Measurements from ENCODE around the gene PTPRD. TPM values are rescaled to one million over a fixed set of nuclear protein-coding genes. Genes with fewer than 3 reads are reported as not detected.
A peak's percentile ranks its signal among the peaks of the same experiment; 100 is the strongest.
"Not testable (repeated sequence)": the region's sequence is repeated elsewhere in the genome, so short reads cannot be mapped to it uniquely, and the experiment has no call there.

The PTPRD gene
- polyA plus RNA-seq, 3 donors = 114 to 130 (median 117) TPM

DNA sequence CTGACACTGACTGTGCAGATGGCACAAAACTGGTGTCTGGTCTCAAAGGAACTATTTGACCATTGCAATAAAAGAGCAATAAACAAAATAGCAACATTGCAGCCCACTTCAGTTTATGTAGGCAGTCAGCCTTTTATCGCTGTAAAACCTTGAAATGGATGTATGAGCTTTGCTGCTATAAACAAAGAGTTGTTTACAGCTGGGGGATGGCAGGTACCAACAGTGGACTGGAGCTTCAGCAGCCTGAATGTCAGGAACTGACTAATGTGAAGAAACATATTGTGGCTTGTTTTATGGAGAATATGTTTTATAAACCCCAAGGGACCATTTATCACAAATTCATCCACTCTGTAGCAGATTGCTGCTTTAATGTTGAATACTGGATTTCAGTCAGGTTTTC, 78.0 kb downstream of the PTPRD start:
- DNase-seq (ENCODE audit: extremely low read depth in 1 of 11, low read depth in 9 of 11, low spot score in 4 of 11) = no peak

DNA sequence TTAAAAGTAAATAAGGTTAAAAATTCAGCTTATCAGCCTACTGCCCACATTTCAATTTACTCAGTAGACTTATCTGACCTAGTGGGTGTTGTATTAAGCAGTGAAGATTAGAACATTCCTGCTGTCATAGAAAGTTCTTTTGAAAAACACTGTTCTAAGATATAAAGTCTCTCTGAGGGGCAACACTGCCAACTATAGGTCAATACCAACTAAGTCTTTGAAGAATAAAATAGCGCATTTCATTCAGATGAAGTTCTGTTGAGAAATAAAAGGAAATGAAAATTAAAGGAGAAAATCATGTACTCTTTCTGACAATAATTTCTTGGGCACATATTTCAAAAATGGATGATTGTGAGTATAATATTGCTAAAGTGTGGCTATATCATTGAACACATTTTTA, 86.8 kb downstream of the PTPRD start:
- no peak for DNase-seq (ENCODE audit: extremely low read depth in 1 of 11, low read depth in 9 of 11, low spot score in 4 of 11)

DNA sequence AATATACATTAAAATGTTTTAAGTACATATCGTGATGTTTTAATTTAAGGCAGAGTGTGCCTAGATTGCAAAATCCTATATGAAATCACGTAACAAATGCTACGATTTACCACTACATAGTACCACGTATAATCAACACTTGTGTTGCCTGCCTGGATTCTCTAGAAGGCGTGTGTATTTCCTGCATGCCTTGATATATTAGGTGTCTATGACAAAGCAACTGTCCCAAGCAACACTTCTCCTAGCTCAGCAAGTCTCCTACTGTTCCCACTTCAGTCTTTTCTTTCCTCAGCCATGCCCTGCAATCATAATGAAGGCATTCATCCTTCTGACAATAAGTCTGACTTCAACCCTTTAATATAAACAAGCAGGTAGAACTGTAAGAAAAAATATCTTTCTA, 89.6 kb downstream of the PTPRD start:
- no peak for DNase-seq (ENCODE audit: extremely low read depth in 1 of 11, low read depth in 9 of 11, low spot score in 4 of 11)

DNA sequence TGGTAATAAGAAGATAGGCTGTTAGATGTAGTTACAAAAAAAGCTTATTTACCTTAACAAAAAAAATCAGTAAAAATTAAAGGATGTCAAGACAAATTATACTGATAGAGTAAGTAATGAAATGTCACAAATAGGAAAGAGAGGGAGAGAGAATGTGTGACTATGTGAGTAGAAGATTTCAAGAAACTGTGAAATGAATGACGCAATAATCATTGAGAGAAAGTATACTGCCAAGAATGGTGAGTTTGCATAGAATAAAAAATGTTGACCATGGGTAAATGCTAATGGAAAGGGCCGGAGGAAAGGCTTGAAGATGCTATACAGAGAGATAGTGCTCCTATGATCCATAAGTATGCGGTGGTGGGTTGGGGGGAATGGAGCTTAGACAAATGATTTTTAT, 100.7 kb downstream of the PTPRD start:
- DNase-seq (ENCODE audit: extremely low read depth in 1 of 11, low read depth in 9 of 11, low spot score in 4 of 11) = no peak

DNA sequence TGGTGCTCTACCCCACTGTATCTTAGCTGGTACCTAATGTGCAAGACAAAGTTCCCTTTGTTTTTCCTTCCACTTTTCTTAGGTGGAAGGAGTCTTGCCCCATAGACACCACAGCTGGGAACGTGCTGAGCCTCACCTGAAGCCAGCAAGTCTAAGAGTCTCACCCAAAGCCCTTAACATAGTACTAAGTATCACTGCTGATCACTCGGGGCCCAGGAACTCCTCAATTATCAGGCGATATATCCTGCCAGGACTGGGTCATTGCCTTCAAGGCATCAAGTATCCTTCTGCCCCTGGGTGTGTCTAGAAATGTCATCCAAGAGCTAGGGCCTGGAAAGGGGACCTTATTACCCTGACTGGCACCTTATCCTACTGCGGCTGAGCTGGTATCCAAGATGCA, 123.9 kb downstream of the PTPRD start:
- no peak for DNase-seq (ENCODE audit: extremely low read depth in 1 of 11, low read depth in 9 of 11, low spot score in 4 of 11)

DNA sequence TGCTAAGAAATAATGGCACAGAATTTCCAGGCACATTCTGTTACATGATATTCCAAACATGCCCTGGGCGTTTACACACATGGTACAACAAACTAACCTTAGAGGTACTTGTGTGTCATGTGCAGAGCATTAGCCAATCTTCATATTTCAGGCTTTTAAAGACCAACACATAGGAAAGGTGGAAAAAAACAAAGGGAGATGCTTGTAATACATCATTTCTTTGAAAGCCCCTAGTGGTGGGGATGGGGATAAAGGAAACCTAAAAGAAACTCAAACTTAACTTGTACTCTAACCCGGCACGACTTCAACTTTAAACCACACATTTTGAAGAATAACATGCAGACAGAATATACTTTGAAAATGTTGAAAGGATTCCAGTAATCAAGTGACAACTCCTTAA, 133.6 kb downstream of the PTPRD start:
- DNase-seq (ENCODE audit: extremely low read depth in 1 of 11, low read depth in 9 of 11, low spot score in 4 of 11) = no peak

DNA sequence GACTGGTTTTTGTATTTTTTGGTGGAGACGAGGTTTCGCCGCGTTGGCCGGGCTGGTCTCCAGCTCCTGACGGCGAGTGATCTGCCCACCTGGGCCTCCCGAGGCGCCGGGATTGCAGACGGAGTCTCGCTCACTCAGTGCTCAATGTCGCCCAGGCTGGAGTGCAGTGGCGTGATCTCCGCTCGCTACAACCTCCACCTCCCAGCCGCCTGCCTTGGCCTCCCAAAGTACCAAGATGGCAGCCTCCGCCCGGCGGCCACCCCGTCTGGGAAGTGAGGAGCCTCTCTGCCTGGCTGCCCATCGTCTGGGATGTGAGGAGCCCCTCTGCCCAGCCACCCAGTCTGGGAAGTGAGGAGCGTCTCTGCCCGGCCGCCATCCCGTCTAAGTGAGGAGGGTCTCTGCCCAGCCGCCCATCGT, 163.6 kb downstream of the PTPRD start:
- DNase-seq (ENCODE audit: extremely low read depth in 1 of 11, low read depth in 9 of 11, low spot score in 4 of 11) = not testable (repeated sequence)

DNA sequence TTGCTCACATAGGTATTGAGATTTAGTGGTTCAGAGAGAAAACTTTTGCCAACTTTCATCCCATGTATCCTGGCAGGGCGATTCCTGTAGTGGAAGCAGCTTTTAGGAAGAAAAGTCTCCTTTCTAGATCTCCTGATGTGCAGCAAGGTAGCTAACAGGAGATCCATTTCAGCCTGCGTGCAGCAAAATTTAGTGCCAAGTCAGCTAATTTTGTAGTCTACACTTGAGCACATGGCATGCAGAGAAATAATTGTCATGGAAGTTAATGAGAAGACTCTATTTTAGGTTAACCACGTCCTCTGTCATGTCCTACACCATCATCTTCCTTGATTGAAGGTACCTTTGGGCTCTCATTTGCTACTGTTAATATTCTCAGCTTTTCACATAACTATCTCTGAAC, 165.8 kb downstream of the PTPRD start:
- no peak for DNase-seq (ENCODE audit: extremely low read depth in 1 of 11, low read depth in 9 of 11, low spot score in 4 of 11)

DNA sequence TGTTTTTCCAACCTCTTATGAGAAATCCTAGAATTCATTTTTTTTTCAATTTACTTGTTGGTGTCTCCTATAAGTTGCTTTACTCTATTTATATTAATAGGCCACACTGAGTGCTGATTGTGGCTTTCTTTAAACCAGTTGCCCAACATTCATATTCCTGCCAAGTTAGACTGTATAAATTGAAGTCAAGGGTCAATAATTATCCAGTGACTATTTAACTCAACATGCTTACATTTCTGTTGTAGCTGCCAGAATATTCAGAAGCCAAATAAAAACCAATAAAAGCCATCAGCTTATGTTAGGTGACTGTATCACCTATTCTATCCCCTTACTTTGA, 169.0 kb downstream of the PTPRD start:
- DNase-seq (ENCODE audit: extremely low read depth in 1 of 11, low read depth in 9 of 11, low spot score in 4 of 11) = no peak

DNA sequence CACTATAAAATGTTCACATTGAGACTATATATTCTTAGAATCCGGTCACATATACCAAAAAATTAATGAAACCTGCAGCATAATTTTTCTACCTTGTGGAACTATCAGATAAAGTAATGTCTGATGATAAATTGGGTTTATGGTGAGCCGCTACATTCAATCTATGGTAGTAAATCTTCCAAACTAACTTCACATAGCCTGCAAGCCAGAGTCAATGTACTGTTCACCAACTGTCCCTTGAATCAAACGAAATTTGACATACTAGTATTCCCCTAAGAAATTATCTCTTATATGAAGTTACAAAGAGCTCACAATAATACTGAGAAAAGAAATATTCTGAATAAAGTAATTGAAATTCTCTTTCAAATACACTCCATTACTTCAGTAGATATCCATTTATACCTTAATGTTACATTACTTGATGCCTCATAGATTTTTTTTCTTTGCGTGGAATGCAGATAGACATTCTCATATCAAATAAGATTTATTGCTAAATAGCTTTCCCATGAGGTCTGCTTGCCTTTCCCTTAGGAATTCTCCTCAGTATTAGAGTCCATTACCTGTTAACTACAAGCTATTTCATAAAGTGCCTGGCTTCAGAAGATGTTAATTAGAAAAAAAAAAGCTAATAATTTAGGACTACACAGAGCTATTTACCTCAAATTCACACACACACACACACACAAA, 169.5 kb downstream of the PTPRD start:
- no peak for DNase-seq (ENCODE audit: extremely low read depth in 1 of 11, low read depth in 9 of 11, low spot score in 4 of 11)

DNA sequence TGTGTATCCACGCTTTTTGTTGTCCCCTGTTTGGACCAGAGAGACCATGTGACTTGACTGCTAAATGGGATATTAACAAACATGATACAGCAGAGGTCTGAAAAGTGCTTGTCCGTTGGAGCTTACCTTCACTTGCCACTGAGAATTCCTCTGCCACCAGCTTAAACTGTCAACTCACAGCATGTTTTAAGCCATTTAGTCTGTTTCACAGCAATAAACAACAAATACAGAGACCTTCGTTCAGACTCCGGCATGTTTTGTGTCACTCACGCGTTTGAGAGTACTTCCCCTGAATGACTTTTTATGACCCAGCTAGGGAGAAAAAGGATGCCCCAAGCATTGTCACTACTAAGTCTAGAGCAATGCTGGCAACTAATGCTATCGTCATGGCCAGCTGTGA, 173.8 kb downstream of the PTPRD start:
- DNase-seq (ENCODE audit: extremely low read depth in 1 of 11, low read depth in 9 of 11, low spot score in 4 of 11) = no peak

DNA sequence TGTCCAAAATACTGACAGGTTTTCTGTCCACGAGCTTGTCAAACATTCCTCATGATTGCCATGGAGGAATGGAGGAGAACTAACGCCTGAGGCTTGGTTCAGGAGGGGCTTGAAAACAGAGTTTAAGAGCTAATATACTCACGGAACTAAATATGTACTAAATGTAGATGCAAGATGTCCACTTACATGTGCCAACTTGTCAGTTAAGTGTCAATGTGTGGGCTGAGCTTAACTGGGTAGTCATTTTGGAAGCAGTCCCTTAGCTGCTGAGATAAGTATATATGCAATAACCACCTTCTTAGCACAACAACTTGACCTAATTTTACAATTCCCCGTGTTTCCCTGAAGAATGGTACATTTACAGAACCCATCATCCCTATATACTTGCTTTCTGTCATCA, 176.0 kb downstream of the PTPRD start:
- no peak for DNase-seq (ENCODE audit: extremely low read depth in 1 of 11, low read depth in 9 of 11, low spot score in 4 of 11)

DNA sequence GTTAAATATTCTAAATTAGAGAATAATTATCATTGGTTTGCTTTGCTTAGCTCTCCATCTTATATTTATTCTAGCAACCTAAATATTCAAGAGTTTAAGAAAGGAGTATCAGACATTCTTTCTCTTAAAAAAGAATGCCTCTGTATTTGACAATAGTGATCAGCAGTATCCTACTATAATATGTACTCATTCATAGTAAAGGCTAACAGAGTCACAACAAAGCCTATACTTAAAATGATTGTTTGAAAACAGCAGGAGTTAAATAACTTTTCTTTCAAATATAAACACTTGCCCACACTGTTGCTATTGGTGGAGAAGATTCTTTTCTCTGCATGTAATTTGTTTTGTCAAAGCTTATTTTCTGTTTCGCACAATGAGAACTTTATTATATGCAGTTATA, 178.4 kb downstream of the PTPRD start:
- no peak for DNase-seq (ENCODE audit: extremely low read depth in 1 of 11, low read depth in 9 of 11, low spot score in 4 of 11)

DNA sequence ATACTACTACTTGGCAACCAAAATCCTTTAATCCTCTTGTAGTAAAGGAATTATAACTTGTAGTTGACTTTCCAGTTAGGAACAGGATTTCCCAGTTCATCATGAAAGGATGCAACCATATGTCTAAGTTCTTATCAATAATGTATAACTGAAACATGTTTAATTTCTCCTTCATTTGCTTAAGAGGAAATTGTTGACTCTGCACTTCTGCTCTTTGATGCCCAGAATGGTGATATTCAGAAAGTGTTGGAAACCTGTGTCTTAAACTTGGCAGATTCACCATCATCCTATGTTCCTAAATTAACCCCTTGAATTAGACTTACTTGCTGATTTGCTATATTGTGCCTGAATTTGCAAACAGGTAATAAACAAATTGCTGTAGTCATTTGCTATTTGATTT, 201.5 kb downstream of the PTPRD start:
- no peak for DNase-seq (ENCODE audit: extremely low read depth in 1 of 11, low read depth in 9 of 11, low spot score in 4 of 11)

DNA sequence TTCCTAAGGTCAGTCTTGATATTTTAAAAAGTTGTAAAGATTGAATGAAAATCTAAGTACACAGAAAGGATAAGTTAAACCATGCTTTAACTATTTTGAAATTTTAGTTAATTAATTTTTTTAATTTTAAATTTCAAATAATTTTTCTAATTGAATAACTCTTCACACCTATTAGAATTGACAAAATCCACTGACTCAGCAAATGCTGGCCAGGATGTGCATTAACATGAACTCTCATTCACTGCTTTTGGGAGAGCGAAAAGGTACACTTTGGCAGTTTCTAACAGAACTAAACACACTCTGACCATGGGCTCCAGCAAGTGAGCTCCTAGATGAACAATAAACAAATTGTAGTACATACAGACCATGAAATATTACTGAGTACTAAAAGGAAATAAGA, 209.5 kb downstream of the PTPRD start:
- DNase-seq (ENCODE audit: extremely low read depth in 1 of 11, low read depth in 9 of 11, low spot score in 4 of 11) = no peak

DNA sequence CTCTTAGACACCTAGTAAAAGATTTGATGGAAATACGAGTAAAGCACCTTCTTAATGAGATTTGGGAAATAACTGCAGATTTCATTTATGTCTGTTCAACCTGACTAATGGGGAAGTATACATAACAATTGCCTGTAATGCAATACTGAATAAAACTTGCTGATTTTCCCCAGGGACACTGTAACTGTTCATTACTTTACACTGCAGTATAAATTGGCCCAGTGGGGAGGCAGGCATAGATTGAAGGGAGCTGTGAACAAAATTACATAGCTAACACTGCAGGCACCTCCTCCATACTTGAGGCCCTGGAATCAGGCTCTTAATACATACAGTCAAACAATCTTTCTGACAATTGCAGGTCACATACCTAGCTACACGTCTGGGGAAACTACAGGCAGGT, 216.2 kb downstream of the PTPRD start:
- no peak for DNase-seq (ENCODE audit: extremely low read depth in 1 of 11, low read depth in 9 of 11, low spot score in 4 of 11)

DNA sequence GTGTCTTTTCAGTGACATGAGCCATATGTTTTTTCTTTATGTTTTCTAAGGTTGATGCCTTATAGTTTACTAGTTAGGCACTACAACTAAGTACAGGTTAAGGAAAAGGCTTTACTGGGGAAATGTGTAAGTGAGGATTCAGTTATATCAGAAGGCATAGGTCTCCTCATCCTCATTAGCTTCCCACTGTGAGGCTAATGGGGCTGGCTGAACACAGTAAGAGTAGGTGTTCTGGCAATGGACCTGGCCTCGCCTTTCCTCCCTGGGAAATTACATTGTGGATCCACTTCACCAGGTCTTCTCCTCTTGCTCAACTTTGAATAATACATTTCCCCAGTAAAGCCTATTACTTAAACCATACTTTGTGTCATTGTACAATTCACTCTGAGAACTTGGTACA, 225.5 kb downstream of the PTPRD start:
- DNase-seq (ENCODE audit: extremely low read depth in 1 of 11, low read depth in 9 of 11, low spot score in 4 of 11) = no peak

DNA sequence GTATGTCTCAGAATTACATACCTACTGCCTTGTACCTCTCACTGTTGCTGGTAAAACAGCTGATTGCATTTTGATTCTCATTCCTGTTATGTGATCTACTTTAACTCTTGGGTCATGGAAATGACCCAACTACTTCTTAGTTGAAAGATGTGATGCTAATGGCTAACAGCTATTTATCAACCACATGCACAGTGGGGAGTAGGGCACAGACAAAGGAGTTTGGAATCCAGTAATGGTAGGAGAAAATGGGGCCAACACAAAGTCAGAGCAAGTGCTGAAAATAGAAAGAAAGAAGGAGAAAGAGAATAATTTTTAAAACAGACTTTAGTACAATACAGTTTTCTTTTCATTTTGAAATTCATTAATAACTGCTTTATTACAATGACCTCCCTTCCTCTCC, 241.0 kb downstream of the PTPRD start:
- no peak for DNase-seq (ENCODE audit: extremely low read depth in 1 of 11, low read depth in 9 of 11, low spot score in 4 of 11)

DNA sequence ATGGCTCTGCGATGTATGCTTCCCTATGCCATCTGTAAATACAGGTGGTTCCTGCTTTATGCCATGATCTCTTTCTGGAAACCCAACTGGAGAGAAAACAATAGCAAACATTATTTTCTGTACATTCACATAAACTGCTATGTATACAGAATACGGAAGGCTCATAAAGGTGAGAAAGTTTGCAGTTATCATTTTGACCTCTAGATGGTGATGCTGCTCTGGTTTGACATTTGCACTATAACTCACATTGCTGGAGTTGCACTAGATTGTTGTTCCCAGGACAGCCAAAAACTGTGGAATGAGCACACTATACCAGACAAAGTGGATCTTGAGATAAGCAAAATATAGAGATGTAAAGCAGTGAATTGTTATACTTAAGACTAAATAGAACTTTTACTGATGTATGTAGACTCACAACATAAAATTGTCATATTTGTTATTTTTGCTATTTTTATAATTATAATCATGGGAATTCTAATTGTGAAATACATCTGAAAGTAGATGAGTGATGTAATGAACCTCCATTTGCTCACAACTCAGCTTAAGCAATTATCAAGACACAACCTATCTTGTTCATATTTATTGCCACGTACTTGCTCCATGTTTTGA, 246.5 kb downstream of the PTPRD start:
- DNase-seq (ENCODE audit: extremely low read depth in 1 of 11, low read depth in 9 of 11, low spot score in 4 of 11) = peak; percentile 9 to 48 (median 23)

DNA sequence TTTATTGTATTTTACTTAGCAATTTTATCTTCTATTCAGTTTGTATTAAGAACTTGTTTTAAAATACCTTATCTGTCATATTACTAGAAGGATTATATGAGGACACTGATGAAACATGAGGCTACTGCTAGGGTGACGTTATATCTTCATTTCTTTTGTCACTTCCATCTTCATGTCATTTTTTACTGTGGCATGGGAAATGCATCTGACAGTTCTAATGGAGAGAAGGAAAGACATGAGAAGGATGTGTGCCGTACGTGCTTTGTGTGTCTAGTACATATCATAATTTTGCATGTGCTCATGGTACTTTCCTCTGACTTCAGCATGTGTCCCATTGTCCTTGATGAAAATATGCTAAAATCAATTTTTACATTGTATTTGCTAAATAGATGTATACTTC, 258.2 kb downstream of the PTPRD start:
- no peak for DNase-seq (ENCODE audit: extremely low read depth in 1 of 11, low read depth in 9 of 11, low spot score in 4 of 11)

DNA sequence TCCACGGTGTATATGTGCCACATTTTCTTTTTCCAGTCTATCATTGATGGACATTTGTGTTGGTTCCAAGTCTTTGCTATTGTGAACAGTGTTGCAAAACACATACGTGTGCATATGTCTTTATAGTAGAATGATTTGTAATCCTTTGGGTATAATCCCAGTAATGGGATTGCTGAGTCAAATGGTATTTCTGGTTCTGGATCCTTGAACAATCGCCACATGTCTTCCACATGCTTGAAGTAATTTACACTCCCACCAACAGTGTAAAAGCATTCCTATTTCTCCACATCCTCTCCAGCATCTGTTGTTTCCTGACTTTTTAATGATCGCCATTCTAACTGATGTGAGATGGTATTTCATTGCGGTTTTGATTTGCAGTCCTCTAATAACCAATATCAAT, 267.2 kb downstream of the PTPRD start:
- not testable (repeated sequence) for DNase-seq (ENCODE audit: extremely low read depth in 1 of 11, low read depth in 9 of 11, low spot score in 4 of 11)

Measured in renal cortex interstitium (tissue), 11 donors.